Fibroblast of gingiva (primary cell): ENCODE results near the gene UNC45A.
"Not testable (repeated sequence)": the region's sequence is repeated elsewhere in the genome, so short reads cannot be mapped to it uniquely, and the experiment has no call there.

Experiments used
- DNase-seq: peaks from one replicate; pipeline ENCODE4 v3.0.0-alpha.2; 2011; ENCODE audit warnings: low read depth

The UNC45A gene

DNA sequence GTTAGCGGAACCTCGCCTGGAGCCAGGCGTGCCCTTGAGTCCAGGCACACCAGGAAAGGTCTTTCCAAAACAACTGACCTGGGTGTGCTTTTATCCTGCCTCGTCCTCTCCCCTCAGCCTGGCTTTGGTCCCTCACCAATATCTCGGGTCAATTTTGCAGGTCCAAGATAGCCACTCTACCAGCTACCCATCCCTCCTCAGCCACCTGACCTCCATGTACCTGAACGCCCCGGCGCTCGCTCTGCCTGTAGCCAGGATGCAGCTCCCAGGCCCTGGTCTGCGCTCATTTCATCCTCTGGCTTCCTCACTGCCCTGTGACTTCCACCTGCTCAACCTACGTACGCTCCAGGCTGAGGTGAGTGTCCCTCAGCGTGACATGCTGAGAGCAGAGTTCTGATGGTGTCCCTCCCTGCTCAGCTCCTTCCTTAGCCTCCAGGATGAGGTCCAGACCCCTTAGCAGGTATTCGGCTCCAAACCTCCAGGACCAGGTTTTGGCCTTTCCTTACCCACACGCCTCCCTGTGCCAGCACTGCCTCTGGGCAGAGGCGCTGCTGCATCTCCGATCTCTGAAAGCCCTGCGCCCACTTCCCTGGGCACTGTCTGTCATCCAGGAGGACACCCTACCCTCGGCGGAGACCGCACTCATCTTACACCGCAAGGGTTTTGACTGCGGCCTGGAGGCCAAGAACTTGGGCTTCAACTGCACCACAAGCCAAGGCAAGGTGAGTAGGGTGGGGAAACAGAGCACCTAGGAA lies 16.9 kb upstream of the UNC45A start:
- no peak for DNase-seq

DNA sequence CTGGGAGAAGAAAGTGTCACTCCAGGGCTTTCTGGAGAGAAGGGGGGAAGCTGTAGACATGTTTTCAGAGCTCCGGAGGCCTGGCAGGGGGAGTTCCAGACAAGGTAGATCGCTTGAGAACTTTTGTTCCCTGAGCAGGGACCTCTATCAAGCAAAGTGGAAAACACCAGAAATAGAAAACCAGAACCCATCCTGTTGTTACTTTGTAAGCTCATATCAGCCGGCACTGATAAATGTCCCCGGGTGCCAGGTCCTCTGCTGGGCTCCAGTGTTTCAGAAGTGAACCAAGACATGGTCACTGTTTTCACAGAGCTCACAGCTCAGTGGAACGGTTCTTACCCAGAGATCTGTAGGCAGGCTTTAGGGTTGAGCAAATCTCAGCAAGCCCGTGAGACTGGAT lies 16.2 kb upstream of the UNC45A start:
- DNase-seq: no peak

DNA sequence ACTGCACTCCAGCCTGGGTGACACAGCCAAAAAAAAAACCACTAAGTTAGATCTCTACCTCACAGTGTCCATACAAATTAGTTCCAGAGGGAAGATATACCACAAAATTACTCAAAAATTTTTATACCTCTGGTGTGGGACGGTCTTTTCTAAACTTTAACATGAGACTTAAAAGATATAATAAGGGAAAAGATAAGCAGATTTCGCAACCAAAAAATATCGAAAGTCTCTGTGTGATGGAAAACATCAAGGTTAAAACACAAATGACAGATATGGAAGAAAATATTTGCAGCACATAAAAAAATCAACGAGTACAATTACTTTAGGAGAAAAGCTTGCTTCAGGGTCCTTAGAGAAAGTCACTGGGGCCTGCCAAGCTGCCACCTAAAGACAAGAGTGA lies 13.2 kb upstream of the UNC45A start:
- no peak for DNase-seq

DNA sequence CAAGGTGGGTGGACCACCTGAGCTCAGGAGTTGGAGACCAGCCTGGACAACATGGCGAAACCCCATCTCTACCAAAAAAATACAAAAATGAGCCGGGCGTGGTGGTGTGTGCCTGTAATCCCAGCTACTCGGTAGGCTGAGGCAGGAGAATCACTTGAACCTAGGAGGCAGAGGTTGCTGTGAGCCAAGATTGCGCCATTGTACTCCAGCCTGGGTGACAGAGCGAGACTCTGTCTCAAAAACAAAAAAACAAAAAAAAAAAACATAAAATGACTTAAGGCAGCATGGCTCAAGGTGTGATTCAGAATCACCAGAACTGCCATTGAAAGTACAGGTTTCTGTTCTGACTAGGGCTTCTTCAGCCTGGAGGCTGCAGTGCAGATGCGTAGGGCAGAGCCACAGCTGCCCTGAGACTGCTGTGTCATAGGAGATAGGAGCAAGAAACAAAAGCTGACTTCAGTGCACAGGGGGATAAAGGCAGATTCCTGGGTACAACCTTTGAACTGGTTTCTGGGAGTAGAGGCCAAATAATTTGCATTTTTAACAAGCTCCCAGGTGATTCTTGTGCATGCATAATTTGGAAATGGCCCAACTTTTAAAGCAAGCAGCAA lies 12.3 kb upstream of the UNC45A start:
- DNase-seq: not testable (repeated sequence)

DNA sequence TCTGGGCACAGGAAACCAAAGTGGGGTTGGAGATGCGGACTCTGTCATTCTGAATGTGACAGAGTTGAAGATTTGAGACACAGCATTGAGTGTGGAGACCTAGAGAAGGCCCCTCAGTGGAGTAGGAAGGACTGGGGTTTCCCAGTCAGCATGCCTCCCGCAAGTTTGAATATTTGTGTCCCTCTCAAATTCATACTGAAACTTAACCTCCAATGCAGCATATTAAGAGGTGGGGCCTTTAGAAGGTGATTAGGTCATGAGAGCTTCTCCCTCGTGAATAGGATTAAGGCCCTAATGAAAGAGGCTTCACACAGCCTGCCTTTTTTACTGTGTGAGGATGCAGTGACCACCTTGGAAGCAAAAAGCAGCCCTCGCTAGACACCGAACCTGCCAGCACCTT lies 10.7 kb upstream of the UNC45A start:
- DNase-seq: no peak

DNA sequence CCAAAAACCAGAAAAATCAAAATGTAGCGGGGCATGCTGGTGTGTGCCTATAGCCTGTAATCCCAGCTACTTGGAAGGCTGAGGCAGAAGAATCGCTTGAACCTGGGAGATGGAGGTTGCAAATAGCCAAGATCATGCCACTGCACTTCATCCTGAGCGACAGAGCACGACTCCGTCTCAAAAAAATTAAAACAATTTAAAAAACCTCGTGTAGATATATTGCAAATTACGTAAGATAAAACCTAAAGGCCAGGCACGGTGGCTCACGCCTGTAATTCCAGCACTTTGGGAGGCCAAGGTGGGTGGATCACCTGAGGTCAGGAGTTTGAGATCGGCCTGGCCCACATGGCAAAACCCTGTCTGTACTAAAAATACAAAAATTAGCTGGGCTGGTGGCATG lies 8.3 kb upstream of the UNC45A start:
- not testable (repeated sequence) for DNase-seq

DNA sequence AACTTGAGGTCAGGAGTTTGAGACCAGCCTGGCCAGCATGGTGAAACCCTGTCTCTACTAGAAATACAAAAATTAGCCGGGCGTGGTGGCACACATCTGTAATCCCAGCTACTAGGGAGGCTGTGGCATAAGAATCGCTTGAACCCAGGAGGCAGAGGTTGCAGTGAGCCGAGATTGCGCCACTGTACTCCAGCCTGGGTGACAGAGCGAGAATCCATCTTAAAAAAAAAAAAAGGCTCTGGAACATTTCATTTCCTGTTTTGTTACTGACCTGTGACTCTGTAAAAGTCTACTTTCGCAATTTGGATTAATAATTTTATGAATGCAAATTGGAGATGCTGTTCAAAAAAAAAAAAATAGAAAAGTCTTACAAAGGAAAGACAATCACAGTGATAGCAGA lies 7.0 kb upstream of the UNC45A start:
- not testable (repeated sequence) for DNase-seq

DNA sequence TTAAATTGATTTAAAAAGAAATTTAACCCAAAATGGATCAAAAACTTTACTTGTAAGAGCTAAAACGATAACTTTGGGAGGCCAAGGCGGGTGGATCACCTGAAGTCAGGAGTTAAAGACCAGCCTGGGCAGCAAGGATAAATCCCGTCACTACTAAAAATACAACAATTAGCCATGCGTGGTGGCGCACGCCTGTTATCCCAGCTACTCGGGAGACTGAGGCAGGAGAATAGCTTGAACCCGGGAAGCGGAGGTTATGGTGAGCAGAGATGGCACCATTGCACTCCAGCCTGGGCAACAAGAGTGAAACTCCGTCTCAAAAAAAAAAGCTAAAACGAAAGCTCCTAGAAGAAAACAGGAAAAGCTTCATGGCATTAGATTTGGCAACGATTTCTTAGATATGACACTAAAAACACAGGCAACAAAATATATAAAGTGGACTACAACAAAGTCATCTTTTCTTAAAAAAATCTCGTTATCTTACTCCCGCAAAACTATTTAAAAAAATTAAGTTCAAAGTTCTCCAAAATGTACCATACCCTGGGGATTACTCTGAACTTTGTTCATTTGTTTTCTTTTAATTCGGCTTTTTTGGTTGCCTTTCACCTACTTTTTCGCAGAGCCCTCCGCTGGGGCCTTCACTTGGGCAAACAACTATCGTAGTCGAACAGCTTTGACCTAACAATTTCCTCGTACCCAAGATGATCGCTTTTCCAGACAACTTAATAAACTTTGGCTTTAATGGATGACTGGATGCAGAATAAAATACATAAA lies 5.7 kb upstream of the UNC45A start:
- DNase-seq: peak; percentile 11

DNA sequence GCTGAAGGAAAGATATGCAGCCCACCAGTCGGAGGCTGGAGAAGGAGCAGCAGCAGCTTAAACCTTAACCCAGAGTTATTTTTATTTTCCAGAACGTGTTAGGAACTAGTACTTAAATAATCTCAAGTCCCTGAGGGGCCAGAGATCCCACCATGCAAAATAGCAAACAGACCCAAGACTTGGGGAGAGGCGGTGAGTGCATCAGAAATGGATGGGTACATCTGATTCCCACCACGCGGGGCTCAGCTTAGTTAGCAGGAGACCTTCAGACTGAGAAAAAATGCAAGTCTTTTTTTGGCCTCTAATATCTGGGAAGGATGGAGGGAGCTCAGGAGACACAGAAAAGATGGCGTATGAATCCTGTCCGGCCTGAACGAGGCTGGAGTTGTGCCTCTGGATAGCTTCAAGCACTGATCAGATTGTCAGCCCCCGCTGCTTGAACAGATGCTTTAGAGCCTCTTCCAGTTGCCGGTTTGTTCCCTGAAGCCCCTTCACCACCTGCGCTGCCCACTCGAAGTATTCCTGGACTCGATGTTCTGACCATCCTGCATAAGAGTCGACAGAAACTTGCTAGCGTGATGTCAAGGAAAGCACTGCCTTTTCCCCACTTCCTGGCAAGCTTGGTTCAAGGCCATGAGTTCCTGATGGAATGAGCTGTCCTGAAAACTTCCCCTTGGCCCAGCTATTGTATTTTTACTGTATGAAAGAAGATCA lies 4.1 kb upstream of the UNC45A start:
- DNase-seq: no peak

DNA sequence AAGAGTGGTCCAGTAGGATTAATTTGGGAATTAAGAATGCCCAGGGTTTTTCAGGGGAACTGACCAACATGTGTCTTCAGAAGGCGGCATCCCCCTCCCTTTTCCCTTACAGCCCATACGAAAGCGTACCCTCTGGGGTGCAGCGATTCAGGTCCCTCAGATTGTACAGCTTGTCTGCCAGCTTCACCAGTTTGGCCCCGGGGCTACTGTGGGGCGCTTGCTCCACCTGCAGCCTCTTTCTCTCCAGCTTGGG lies 3.6 kb upstream of the UNC45A start:
- no peak for DNase-seq

DNA sequence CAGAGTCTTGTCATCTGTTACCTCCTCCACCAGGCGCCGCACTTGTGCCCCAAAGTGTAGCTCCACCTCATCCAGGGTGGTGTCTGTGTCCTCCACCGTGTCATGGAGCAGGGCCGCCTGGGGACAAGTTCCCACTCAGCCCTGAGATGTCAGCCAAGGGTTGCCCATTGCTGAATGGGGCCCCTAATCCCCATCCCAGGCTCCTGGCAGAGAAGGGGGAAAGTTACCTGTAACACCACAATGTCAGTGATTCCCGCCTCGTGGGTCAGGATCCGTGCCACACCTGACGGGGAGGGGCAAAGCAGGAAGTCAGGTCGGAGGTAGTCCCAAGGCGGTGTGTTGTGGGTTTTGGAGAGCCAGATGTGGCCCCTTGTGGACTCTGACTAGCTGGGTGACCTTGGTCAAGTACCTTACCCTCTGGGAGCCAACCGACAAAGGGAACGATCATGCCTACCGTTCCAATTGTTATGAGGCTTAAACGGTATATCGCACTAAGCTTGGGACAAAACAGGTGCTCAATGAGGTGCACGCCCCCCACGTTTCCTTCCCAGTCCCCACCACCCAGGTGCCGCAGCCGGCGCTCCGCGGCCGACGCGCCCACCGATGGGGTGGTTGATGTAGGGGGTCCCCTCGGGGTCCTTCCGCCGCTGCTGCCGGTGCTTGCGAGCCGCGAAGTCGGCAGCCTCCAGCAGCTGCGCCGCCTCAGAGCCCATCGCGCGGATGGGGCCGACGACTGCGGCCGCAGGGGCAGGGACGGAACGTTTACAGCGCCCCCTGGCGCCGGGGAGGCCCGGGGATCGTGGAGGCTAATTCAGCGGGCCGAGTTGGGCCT lies 3.0 kb upstream of the UNC45A start, which contains the start of gene HDDC3:
HDDC3 (minus strand) TSS at position 722 of the 832 bp plus-strand sequence; CDS start at position 713, 9 bp downstream.
- peak; percentile 79 for DNase-seq

DNA sequence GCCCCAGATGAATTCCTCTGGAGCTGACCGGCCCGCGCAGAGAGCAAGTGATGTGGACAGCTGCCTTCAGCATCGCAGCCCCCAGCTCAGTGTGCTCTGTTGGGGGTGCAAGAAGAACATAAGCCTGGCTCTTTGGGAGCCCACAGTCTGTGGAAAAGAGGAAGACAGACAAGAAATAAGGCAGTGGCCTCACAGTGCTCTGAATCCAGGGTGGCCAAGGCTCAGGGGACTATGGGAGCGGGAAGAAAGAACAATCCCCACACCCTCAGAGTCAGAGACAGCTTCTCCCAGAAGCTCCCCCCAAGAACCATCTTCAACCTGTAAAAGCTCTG lies 2.5 kb upstream of the UNC45A start:
- DNase-seq: no peak

DNA sequence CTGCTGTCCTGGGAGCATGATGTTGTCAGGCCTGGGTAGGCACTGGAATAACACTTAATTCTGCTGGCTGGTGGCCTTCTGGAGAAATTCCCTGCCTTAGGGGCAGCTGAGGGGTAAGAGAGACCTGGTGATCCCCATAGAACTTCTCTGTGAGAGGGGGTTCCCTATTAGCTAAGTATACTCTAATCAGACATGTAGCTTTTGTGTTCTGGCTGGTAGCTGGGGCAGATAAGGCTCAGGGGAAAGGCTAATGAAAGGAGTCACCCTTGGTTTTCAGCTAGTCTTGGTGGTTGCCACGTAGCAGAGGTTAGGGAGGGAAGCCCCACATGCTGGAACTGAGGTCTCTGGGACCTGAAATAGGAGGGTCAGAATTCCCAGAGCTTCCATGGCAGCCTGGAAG lies 1.8 kb upstream of the UNC45A start:
- DNase-seq: no peak

DNA sequence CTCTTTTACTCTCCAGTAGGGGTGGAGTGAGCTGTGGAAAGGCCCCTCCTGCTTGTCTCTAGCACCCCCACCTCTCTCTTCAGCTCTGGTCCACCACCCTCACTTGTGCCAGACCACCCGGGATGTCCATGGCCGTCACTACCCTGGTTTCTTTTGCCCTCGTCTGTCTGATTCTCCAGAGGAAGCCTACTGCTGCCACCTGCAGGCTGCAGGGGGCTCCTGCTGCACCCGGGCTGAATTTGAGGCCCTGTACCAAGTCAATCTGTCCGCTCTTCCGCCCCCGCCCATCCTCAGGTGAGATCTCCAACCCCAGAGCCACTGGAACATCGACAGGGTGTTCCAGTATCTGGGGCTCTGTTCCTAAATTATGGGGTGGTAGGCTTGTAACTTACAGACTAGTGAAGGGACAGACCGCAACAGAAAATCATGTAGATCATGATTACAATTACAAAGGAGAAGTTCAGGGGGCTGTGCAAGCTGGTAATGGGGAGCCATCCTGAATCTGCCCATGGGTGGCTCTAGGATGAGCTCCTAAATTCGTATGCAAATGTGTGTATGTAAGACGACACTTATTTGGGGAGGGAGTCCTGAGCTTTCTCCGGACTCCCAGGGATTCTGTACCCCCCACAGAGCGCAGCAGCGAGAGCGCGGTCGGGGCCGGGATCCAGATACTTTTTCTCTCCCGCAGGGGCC lies 683 bp upstream of the UNC45A start:
- peak; percentile 72 for DNase-seq

DNA sequence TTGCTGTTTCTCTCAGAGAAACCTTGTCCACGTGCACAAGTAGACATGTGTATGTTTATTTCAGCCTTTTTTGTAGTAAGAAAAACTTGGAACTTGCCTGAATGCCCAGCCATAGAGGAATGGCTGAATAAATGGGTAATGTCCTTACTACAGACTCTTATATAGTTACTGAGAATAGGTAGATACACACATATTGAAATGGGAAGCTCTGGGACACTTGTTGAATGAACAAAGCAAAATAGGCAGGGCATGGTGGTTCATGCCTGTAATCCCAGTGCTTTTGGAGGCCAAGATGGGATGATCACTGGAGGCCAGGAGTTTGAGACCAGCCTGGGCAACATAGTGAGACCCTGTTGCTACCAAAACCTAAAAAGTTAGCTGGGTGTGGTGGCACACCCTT lies 1.7 kb downstream of the UNC45A start:
- DNase-seq: no peak

DNA sequence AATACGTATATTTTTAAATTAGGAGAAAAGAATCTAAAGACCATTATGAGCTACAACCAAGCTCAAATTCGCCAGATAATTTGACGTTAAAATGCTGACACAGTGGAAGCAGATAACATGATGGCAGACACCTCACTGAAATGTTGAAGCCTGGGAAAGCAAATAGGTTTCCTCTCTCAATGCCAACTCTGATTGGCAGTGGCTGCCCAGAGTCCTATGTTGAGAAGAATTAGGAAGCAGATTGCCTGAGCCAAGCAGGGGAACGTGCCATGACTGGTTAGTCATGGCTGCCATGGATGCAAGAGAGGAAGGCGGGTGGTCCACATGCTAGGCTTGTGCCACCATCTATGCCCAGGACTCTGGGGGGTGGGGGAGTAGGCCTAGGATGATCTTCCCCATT lies 3.2 kb downstream of the UNC45A start:
- DNase-seq: no peak

DNA sequence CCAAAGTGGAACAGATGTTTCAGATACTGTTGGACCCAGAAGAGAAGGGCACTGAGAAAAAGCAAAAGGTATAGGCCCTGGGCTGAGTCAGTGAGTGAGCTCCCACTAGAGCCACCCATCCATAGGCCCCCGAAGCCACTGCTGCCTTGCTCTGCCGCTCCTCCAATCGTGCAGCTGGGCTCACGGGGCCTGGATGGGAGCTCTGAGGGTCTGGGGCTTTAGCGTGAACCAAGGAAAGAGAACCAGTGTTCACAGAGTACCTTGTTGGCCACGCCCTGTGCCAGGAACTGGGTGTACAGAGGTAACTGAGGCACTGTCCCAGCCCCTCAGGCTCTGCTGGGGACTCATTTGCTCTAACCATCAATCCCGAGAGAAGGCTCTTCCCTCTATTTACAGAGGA lies 4.7 kb downstream of the UNC45A start:
- DNase-seq: no peak

DNA sequence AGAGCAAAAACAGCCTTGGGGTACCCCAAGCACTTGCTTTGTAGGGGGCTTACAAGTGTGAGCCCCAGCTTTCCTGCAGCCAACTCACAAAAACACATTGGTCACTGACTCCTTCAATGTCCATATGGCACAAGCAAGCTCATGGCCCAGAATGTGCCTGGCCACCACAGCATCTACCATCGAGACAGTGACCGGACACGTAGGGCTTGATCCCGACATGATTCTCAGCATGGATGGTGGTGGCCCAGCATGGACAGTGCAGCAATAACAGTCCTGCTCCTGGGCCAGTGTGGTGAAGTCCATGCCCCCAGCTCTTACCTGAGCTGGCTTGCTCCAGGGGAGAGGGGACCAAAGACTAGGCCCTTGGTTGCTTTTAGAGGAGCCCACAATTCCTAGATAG lies 6.0 kb downstream of the UNC45A start:
- no peak for DNase-seq

DNA sequence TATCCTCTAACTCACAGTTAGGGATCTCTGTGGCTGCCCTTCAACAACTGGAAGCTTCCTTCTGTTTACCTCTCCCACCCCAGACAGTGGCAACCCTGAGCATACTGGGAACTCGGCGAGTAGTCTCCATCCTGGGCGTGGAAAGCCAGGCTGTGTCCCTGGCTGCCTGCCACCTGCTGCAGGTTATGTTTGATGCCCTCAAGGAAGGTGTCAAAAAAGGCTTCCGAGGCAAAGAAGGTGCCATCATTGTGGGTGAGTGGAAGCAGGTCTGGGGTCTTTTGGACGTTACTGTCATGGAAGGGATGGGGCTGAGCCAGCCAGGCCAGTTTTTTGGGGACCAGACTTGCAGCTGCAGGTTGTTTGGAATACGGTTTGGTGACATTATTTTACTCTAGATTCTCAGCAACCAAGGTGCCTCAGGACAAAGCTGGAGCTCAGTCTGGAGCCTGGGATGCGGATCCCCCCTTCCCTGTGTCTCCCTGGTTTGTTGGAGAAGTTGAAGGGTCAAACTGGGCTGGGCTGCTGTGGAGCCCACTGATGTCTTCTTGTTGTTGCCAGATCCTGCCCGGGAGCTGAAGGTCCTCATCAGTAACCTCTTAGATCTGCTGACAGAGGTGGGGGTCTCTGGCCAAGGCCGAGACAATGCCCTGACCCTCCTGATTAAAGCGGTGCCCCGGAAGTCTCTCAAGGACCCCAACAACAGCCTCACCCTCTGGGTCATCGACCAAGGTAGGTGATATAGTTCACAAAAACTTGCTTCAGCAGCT lies 7.5 kb downstream of the UNC45A start:
- no peak for DNase-seq

DNA sequence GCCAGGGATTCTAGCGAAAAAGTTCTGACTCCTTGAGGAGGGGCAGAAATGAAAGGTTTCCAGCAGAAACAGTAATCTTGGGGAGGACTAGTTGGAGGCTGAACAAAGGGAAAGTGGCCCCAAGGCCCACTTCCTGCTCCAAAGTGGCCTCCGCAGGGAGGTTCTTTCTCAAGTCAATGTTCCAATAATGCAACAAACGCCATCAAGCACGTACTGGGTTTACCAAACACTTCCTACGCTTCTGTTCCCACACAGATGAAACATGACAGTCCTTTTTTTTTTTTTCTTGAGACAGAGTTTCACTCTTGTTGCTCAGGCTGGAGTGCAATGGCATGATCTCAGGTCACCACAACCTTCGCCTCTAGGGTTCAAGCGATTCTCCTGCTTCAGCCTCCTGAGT lies 10.0 kb downstream of the UNC45A start:
- DNase-seq: no peak

DNA sequence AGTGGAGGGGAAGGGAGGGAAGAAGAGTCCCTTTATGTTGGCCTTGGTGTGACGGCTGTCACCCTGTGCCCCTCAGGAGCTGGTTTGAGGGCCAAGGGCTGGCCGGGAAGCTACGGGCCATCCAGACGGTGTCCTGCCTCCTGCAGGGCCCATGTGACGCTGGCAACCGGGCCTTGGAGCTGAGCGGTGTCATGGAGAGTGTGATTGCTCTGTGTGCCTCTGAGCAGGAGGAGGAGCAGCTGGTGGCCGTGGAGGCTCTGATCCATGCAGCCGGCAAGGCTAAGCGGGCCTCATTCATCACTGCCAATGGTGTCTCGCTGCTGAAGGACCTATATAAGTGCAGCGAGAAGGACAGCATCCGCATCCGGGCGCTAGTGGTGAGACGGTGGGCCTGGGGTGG lies 11.5 kb downstream of the UNC45A start:
- DNase-seq: no peak
